IMR-90 (cell line): Measurements from ENCODE around the gene KRTAP5-9. TPM values are rescaled to one million over a fixed set of nuclear protein-coding genes. Genes with fewer than 3 reads are reported as not detected.
"Not testable (repeated sequence)": the region's sequence is repeated elsewhere in the genome, so short reads cannot be mapped to it uniquely, and the experiment has no call there.

ENCODE experiments used
- ATAC-seq: fragments of 200-7000 bp; cut with Tn5 transposase; 2 replicates; pipeline ENCODE4 v1.9.1; 2020; ENCODE audit warnings: low read depth, mild to moderate bottlenecking, moderate library complexity
- BruUV-seq: library from RNA; stranded (reverse); fragments of 400-500 nt; replicated peaks from 2 replicates; lab custom pipeline; 2021; lab: Mats Ljungman, UMichigan
- CTCF ChIA-PET: fragments of 300-600 bp; formaldehyde crosslinking; extraction: SDS; loops from one replicate; lab custom pipeline; 2021; ENCODE audit warnings: antibody characterized with exemption; lab: Yijun Ruan, JAX
- POLR2A ChIA-PET: fragments of 300-600 bp; sonication (Branson Sonifier 250); formaldehyde crosslinking; loops from one replicate; lab custom pipeline; 2022; ENCODE audit warnings: antibody characterized with exemption; ENCODE audit not compliant: unreplicated experiment; lab: Charles Lee
- DNase-seq: peaks from one replicate; pipeline ENCODE4 v3.0.0; 2013
- H2AFZ ChIP-seq: replicated peaks from 2 replicates; pipeline ENCODE3; 2013; ENCODE audit warnings: low read length, mild to moderate bottlenecking; ENCODE audit not compliant: poor library complexity
- H2AK5ac ChIP-seq: 2 replicates; pipeline ENCODE4 v1.6.1; 2013; ENCODE audit warnings: low read depth, low read length, inconsistent platforms
- H2AK9ac ChIP-seq: replicated peaks from 2 replicates; pipeline ENCODE3; 2013; ENCODE audit warnings: mild to moderate bottlenecking, low read depth, low read length, moderate library complexity; ENCODE audit not compliant: poor library complexity
- H2BK120ac ChIP-seq: 2 replicates; pipeline ENCODE4 v1.6.1; 2013; ENCODE audit warnings: low read depth, low read length, inconsistent platforms
- H2BK15ac ChIP-seq: 3 replicates; pipeline ENCODE4 v1.6.1; 2013; ENCODE audit warnings: low read depth, low read length, inconsistent platforms
- H2BK20ac ChIP-seq: 2 replicates; pipeline ENCODE4 v1.6.1; 2013; ENCODE audit warnings: low read depth, mild to moderate bottlenecking, inconsistent platforms, low read length, moderate library complexity
- H2BK5ac ChIP-seq: 2 replicates; pipeline ENCODE4 v1.6.1; 2013; ENCODE audit warnings: mild to moderate bottlenecking, low read depth, low read length, inconsistent platforms; ENCODE audit not compliant: poor library complexity, severe bottlenecking
- H3K14ac ChIP-seq: replicated peaks from 2 replicates; pipeline ENCODE4 v1.6.1; 2013; ENCODE audit warnings: low read depth, low read length, inconsistent platforms
- H3K18ac ChIP-seq: 2 replicates; pipeline ENCODE4 v1.6.1; 2013; ENCODE audit warnings: low read depth, low read length, control low read depth
- H3K23ac ChIP-seq: 2 replicates; pipeline ENCODE4 v1.6.1; 2013; ENCODE audit warnings: low read depth, low read length, inconsistent platforms
- H3K27ac ChIP-seq: 2 replicates; pipeline ENCODE4 v1.5.1; 2013; ENCODE audit warnings: mild to moderate bottlenecking, control low read depth, low read length; ENCODE audit not compliant: insufficient read depth
- H3K27me3 ChIP-seq: 2 replicates; pipeline ENCODE4 v1.6.1; 2013; ENCODE audit warnings: low read length; ENCODE audit not compliant: control insufficient read depth, insufficient read depth
- H3K36me3 ChIP-seq: 2 replicates; pipeline ENCODE4 v1.6.1; 2013; ENCODE audit warnings: low read length, mixed read lengths; ENCODE audit not compliant: control insufficient read depth, insufficient read depth
- H3K4ac ChIP-seq: 2 replicates; pipeline ENCODE4 v1.6.1; 2013; ENCODE audit warnings: low read depth, low read length, inconsistent platforms
- H3K4me1 ChIP-seq: 2 replicates; pipeline ENCODE4 v1.6.1; 2013; ENCODE audit warnings: low read length, mixed read lengths; ENCODE audit not compliant: control insufficient read depth, insufficient read depth
- H3K4me2 ChIP-seq: 2 replicates; pipeline ENCODE4 v1.6.1; 2013; ENCODE audit warnings: low read depth, mild to moderate bottlenecking, control low read depth, low read length, moderate library complexity
- H3K4me3 ChIP-seq: 2 replicates; pipeline ENCODE4 v1.5.1; 2013; ENCODE audit warnings: low read depth, mild to moderate bottlenecking, control low read depth, low read length, moderate library complexity; ENCODE audit not compliant: insufficient read depth
- H3K56ac ChIP-seq: 2 replicates; pipeline ENCODE4 v1.6.1; 2013; ENCODE audit warnings: low read length, inconsistent platforms; ENCODE audit not compliant: insufficient read depth; ENCODE audit errors: extremely low read depth
- H3K79me1 ChIP-seq, 2 experiments: 2 replicates each; pipeline ENCODE4 v1.6.1; 2013; ENCODE audit warnings: low read length in 2 of 2, inconsistent platforms in 1 of 2, low read depth in 1 of 2
- H3K9ac ChIP-seq: 2 replicates; pipeline ENCODE4 v1.6.1; 2013; ENCODE audit warnings: low read depth, low read length, control low read depth
- H3K9me1 ChIP-seq: 2 replicates; pipeline ENCODE4 v1.6.1; 2013; ENCODE audit warnings: low read length, inconsistent platforms; ENCODE audit not compliant: insufficient read depth
- H3K9me3 ChIP-seq: 2 replicates; pipeline ENCODE4 v1.6.1; 2013; ENCODE audit warnings: low read length; ENCODE audit not compliant: control insufficient read depth, insufficient read depth
- H4K20me1 ChIP-seq: 2 replicates; pipeline ENCODE4 v1.6.1; 2013; ENCODE audit warnings: low read length, inconsistent platforms; ENCODE audit not compliant: insufficient read depth
- H4K5ac ChIP-seq: 2 replicates; pipeline ENCODE4 v1.6.1; 2013; ENCODE audit warnings: mild to moderate bottlenecking, low read depth, low read length, control low read depth
- H4K8ac ChIP-seq, 2 experiments: 2 replicates each; pipeline ENCODE4 v1.6.1; 2013; ENCODE audit warnings: low read depth in 2 of 2, low read length in 2 of 2, control low read depth in 1 of 2, inconsistent platforms in 1 of 2
- H4K91ac ChIP-seq: 2 replicates; pipeline ENCODE4 v1.6.1; 2013; ENCODE audit warnings: low read depth, low read length, inconsistent platforms; ENCODE audit not compliant: insufficient read depth
- CHD1 ChIP-seq: IDR thresholded peaks from 2 replicates; pipeline ENCODE4 v1.6.1; 2012; ENCODE audit warnings: low read depth, low read length, improper control_type of control experiment
- ELK1 ChIP-seq: fragments of 150-350 bp; IDR thresholded peaks from 2 replicates; pipeline ENCODE4 v1.6.1; 2016; ENCODE audit warnings: low read depth, mild to moderate bottlenecking, low read length, moderate library complexity, borderline replicate concordance
- MAFK ChIP-seq: IDR thresholded peaks from 2 replicates; pipeline ENCODE4 v1.6.1; 2012; ENCODE audit warnings: low read depth, low read length, improper control_type of control experiment
- RAD21 ChIP-seq: IDR thresholded peaks from 2 replicates; pipeline ENCODE4 v1.6.1; 2012; ENCODE audit warnings: low read length, improper control_type of control experiment
- SMC3 ChIP-seq: fragments of 150-350 bp; IDR thresholded peaks from 2 replicates; pipeline ENCODE4 v1.6.1; 2016; ENCODE audit warnings: low read depth, mild to moderate bottlenecking, antibody characterized with exemption, low read length, moderate library complexity
- USF2 ChIP-seq: fragments of 150-350 bp; IDR thresholded peaks from 2 replicates; pipeline ENCODE4 v1.6.1; 2017; ENCODE audit warnings: mild to moderate bottlenecking, antibody characterized with exemption, low read length, low read depth
- WGBS, 2 experiments: methylation state at CpG; one replicate each; pipeline versions ENCODE4 v1.1.5 to v1.1.7; 2013; ENCODE audit warnings: missing lambda C conversion rate in 2 of 2; ENCODE audit not compliant: insufficient read length in 1 of 2; ENCODE audit errors: extremely low coverage in 2 of 2; 5-methylcytosine and 5-hydroxymethylcytosine counted together
- dilution Hi-C: fragments of 300-500 bp; cut with HindIII; formaldehyde crosslinking; loops from one replicate; pipeline ENCODE4 v1.14.3; 2018; ENCODE audit warnings: low sequenced_read_pairs; ENCODE audit not compliant: unreplicated experiment
- in situ Hi-C: fragments of 300-500 bp; cut with MboI; formaldehyde crosslinking; loops from 3 replicates; pipeline ENCODE4 v1.14.3; 2019; ENCODE audit warnings: low sequenced_read_pairs, inconsistent platforms, mixed read lengths
- intact Hi-C: fragments of 100-400 bp; cut with micrococcal nuclease; formaldehyde crosslinking; loops from 2 replicates; pipeline ENCODE4 v1.10.0; 2022
- polyA plus RNA-seq, 3 experiments: library from polyadenylated mRNA; depleted of rRNA; stranded (reverse); fragments of >200 nt; gene quantifications; 2 replicates each; pipeline ENCODE4 v1.2.3, GENCODE V29; 2012; ENCODE audit warnings: low replicate concordance in 1 of 3
- total RNA-seq: library from RNA; depleted of rRNA; stranded (reverse); fragments of >200 nt; gene quantifications from 2 replicates; pipeline ENCODE4 v1.2.3, GENCODE V29; 2012

The KRTAP5-9 gene
- total and polyA plus RNA-seq, 2 of the 4 experiments (the other 2 are of a cell fraction) = 0.09 TPM; not detected in 1

GRCh38 chr11:71582309-71582895 is 34.2 kb downstream of the KRTAP5-9 start, which contains the start of gene KRTAP5-11:
Gene KRTAP5-11, minus strand, starts transcription at chr11:71582875. Its CDS starts 38 bp downstream, at chr11:71582837.
- no peak within 1 kb of the TSS for H3K4me2 ChIP-seq
- H4K20me1 ChIP-seq = no peaks in the 10 kb centered on the region
- H3K27me3 ChIP-seq = peaks cover 10% of the 10 kb centered on the region
- no peak within 1 kb of the TSS for H3K56ac ChIP-seq
- ChIA-PET POLR2A (no interaction called here), CTCF (no interaction called here)
- H3K18ac ChIP-seq = no peak within 1 kb of the TSS
- TF ChIP-seq CHD1 (no peak), RAD21 (no peak), USF2 (no peak), MAFK (no peak), SMC3 (no peak), ELK1 (no peak)
- in situ Hi-C loops (no loop called here), intact Hi-C loops (no loop called here), dilution Hi-C loops (no loop called here)
- ATAC-seq (no peak), DNase-seq (no peak)
- no peak within 1 kb of the TSS for H2BK20ac ChIP-seq
- no peak within 1 kb of the TSS for H3K4me3 ChIP-seq
- no peak within 1 kb of the TSS for H2BK120ac ChIP-seq
- H4K91ac ChIP-seq = no peak within 1 kb of the TSS
- H4K8ac ChIP-seq = no peak within 1 kb of the TSS
- no peaks in the 10 kb centered on the region for H3K9me3 ChIP-seq
- no peak within 1 kb of the TSS for H2AK5ac ChIP-seq
- BruUV-seq = no TSS peak
- no peak within 1 kb of the TSS for H3K4ac ChIP-seq
- no peak within 1 kb of the TSS for H2AFZ ChIP-seq
- 29% methylated on average over 1 of the region's 3 CpGs; no CpG with 5 or more reads in 1 of the 2 experiments for WGBS, 2 experiments
- no peak within 1 kb of the TSS for H3K14ac ChIP-seq
- no peak within 1 kb of the TSS for H3K23ac ChIP-seq
- H2BK15ac ChIP-seq = no peak within 1 kb of the TSS
- H3K27ac ChIP-seq = no peak within 1 kb of the TSS
- H3K9me1 ChIP-seq = no peaks in the 10 kb centered on the region
- H3K9ac ChIP-seq = no peak within 1 kb of the TSS
- no peaks in the 10 kb centered on the region for H3K36me3 ChIP-seq
- no peak within 1 kb of the TSS for H2BK5ac ChIP-seq
- no peaks in the 10 kb centered on the region for H3K79me1 ChIP-seq
- H2AK9ac ChIP-seq = no peak within 1 kb of the TSS
- H3K4me1 ChIP-seq = no peaks in the 10 kb centered on the region
- H4K5ac ChIP-seq = no peak within 1 kb of the TSS

DNA sequence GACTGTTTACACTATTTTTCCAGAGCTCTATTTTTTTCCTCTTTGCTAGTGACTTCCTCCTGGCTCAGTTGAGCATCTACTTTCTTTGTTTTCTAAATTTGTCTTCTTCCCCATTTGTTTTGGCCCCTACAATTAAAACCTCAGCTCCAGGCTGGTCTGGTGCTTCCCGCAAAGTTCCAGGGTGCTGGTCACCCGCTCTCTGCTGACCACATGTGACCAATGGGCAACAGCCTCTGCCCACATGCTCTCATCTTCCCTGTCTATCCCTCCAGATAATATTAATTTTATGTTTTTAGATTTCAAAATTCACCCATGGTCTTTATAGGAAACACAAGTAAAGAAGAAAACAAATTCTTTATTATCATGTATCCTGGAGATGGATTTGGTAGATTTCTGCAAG is 34.7 kb downstream of the KRTAP5-9 start:
- H4K20me1 ChIP-seq, H3K79me1 ChIP-seq, H3K9me1 ChIP-seq, H2BK20ac ChIP-seq, BruUV-seq, H2AK5ac ChIP-seq, H4K8ac ChIP-seq, H3K14ac ChIP-seq, H3K4me3 ChIP-seq, H3K18ac ChIP-seq, H2BK120ac ChIP-seq, POLR2A ChIA-PET, DNase-seq, H3K56ac ChIP-seq, H2AFZ ChIP-seq, H3K23ac ChIP-seq, H4K91ac ChIP-seq, H3K36me3 ChIP-seq, H3K27me3 ChIP-seq, H3K27ac ChIP-seq, H2AK9ac ChIP-seq, H3K4ac ChIP-seq, intact Hi-C loops, ATAC-seq, H3K4me1 ChIP-seq, CTCF ChIA-PET, H3K4me2 ChIP-seq, in situ Hi-C loops, H4K5ac ChIP-seq, H2BK15ac ChIP-seq, H2BK5ac ChIP-seq, H3K9ac ChIP-seq, dilution Hi-C loops, H3K9me3 ChIP-seq: not testable (repeated sequence)
- no CpG with 5 or more reads among the region's 2 CpGs for WGBS, 2 experiments
